Activated T-helper 2 cell treated with anti-CD3 and anti-CD28 coated beads, Interferon-gamma antibody, Interleukin-2, Interleukin-4, amounts not matched to agents 10 μg/mL and 5 μg/mL and 100 μg/mL, durations not matched to agents 14 hours and 24 hours and 36 hours (primary cell): ENCODE measurements around the gene ACAP3. TPM values are rescaled to one million over a fixed set of nuclear protein-coding genes. Genes with fewer than 3 reads are reported as not detected.

Source experiments
- DNase-seq: peaks from one replicate; pipeline ENCODE4 v3.0.0; 2021; ENCODE audit warnings: low spot score
- H3K27ac Mint-ChIP-seq: one replicate; pipeline ENCODE4 v1.8.0; 2021; ENCODE audit warnings: mixed read lengths
- H3K27me3 Mint-ChIP-seq: one replicate; pipeline ENCODE4 v1.8.0; 2021; ENCODE audit warnings: low read depth, mixed read lengths
- H3K36me3 Mint-ChIP-seq: one replicate; pipeline ENCODE4 v1.8.0; 2021; ENCODE audit warnings: low read depth, mixed read lengths
- H3K4me1 Mint-ChIP-seq: one replicate; pipeline ENCODE4 v1.8.0; 2021; ENCODE audit warnings: low read depth, mixed read lengths
- H3K4me3 Mint-ChIP-seq: one replicate; pipeline ENCODE4 v1.8.0; 2021; ENCODE audit warnings: low read depth, mild to moderate bottlenecking, moderate library complexity, mixed read lengths
- H3K9me3 Mint-ChIP-seq: one replicate; pipeline ENCODE4 v1.8.0; 2021; ENCODE audit warnings: mixed read lengths
- intact Hi-C: fragments of 100-400 bp; cut with micrococcal nuclease; formaldehyde crosslinking; loops from one replicate; pipeline ENCODE4 v1.15.1; 2023
- total RNA-seq: library from RNA; stranded (reverse); gene quantifications from 2 replicates; pipeline ENCODE4 v1.2.3, GENCODE V29; 2022

ACAP3 gene
- total RNA-seq, 1 donor from 2014 or later = 43.4 TPM

- no peak for DNase-seq
- no peak overlapping the region for H3K27ac Mint-ChIP-seq
- intact Hi-C loops = loop anchor here (5.0 to 10.0 kb wide), 2 partner anchors 70 to 187 kb away; partner anchors contain the start of genes AURKAIP1 and C1orf159
- H3K27me3 Mint-ChIP-seq = no peaks in the 10 kb centered on the region
- H3K4me1 Mint-ChIP-seq = peaks cover 10% of the 10 kb centered on the region
- no peaks in the 10 kb centered on the region for H3K9me3 Mint-ChIP-seq
- peak overlapping the region; percentile 84 for H3K4me3 Mint-ChIP-seq
- H3K36me3 Mint-ChIP-seq = no peaks in the 10 kb centered on the region
Observed at GRCh38 chr1:1304331-1305299, 3.1 kb downstream of the ACAP3 start.

DNA sequence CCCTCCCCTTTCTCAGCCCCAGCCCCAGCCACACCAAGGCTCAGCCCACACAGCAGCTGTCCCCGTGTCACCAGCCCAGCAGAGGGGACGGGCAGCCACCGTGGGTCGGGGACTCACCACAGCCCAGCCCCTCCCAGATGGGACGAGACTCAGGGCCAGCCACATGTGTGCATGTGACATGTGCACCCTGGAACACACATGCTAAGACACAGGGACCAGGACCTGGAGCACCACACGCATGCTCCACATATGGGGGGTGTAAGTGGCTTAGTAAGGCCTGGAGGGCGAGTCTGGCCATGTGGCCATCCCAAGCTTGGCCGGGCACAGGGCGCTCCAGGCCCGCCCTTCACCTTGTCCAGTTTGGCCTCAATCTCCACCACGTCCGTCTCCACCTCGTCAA is 4.0 kb downstream of the ACAP3 start:
- Mint-ChIP-seq H3K9me3 (no peaks in the 10 kb centered on the region), H3K36me3 (no peaks in the 10 kb centered on the region), H3K4me3 (no peak overlapping the region), H3K4me1 (peaks cover 10% of the 10 kb centered on the region), H3K27ac (no peak overlapping the region), H3K27me3 (no peaks in the 10 kb centered on the region)
- intact Hi-C loops = loop anchor here (10.0 kb wide), 1 partner anchor 71 kb away; the partner anchor contains the start of gene AURKAIP1
- no peak for DNase-seq

DNA sequence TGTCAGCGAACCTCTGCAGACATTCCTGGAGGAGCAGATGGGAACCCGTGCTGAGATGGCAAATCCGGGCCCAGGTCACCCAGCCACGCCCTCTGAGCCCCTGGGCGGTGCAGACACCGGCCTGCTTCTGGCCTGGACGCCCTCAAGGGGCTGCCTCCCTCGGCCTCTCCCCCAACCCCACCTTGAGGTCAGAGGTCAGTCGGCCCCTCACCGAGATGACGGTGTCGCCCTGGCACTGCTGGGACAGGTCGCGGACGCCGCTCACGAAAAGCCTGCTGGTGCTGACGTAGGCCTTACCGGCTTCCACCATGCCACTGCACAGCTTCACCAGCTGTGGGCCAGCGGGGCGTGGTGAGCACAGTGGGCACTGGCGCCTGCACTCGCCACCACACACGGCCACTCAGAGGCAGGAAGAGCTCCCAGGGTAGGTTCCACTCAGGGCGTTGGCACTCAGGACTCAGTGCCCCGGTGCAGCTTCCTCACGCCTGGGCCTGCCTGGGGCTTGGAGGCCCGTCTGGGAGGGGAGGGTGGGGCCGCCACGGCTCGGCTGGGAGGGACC is 4.7 kb downstream of the ACAP3 start:
- H3K9me3 Mint-ChIP-seq = no peaks in the 10 kb centered on the region
- intact Hi-C loops = loop anchor here (10.0 kb wide), 1 partner anchor 72 kb away; the partner anchor contains the start of gene AURKAIP1

GRCh38 chr1:1302006-1302430 is 5.7 kb downstream of the ACAP3 start:
- intact Hi-C loops = loop anchor here (10.0 kb wide), 1 partner anchor 73 kb away; the partner anchor contains the start of gene AURKAIP1
- no peak for DNase-seq
- H3K4me1 Mint-ChIP-seq = peaks cover 10% of the 10 kb centered on the region
- no peak overlapping the region for H3K4me3 Mint-ChIP-seq
- H3K9me3 Mint-ChIP-seq = no peaks in the 10 kb centered on the region
- no peak overlapping the region for H3K27ac Mint-ChIP-seq
- no peaks in the 10 kb centered on the region for H3K27me3 Mint-ChIP-seq
- no peaks in the 10 kb centered on the region for H3K36me3 Mint-ChIP-seq

More for the DNA sequence above, 4.7 kb downstream of the ACAP3 start:
- H3K27me3 Mint-ChIP-seq = no peaks in the 10 kb centered on the region
- no peaks in the 10 kb centered on the region for H3K36me3 Mint-ChIP-seq
- DNase-seq = no peak
- H3K27ac Mint-ChIP-seq = no peak overlapping the region
- H3K4me3 Mint-ChIP-seq = no peak overlapping the region
- peaks cover 10% of the 10 kb centered on the region for H3K4me1 Mint-ChIP-seq

DNA sequence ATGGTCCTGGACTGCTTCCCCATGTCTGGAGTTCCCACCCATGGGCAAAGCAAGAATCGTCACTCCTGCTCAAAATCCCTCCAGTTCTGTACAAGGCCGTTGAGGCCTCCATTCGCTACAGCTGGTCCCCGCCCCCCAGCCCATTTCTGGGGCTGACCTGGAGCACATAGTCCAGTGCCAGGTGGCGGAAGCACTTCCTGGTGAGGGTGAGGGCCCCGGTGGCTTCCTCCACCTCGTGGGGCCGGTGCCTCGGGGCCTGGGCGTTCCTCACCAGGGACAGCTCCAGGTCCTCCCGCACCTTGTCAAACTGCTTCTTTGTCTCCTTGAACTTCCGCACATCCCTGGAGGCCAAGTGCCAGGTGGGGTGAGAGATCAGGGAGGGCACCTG is 7.4 kb downstream of the ACAP3 start:
- Mint-ChIP-seq H3K36me3 (no peaks in the 10 kb centered on the region), H3K4me1 (no peaks in the 10 kb centered on the region), H3K9me3 (no peaks in the 10 kb centered on the region), H3K27ac (no peak overlapping the region), H3K4me3 (no peak overlapping the region), H3K27me3 (no peaks in the 10 kb centered on the region)
- intact Hi-C loops = loop anchor here (10.0 kb wide), 1 partner anchor 74 kb away; the partner anchor contains the start of gene AURKAIP1
- no peak for DNase-seq

GRCh38 chr1:1299686-1300351 is 7.9 kb downstream of the ACAP3 start:
- intact Hi-C loops = loop anchor here (10.0 kb wide), 1 partner anchor 75 kb away; the partner anchor contains the start of gene AURKAIP1
- Mint-ChIP-seq H3K4me3 (no peak overlapping the region), H3K4me1 (no peaks in the 10 kb centered on the region), H3K27me3 (no peaks in the 10 kb centered on the region), H3K27ac (no peak overlapping the region), H3K9me3 (no peaks in the 10 kb centered on the region), H3K36me3 (no peaks in the 10 kb centered on the region)
- DNase-seq = no peak

DNA sequence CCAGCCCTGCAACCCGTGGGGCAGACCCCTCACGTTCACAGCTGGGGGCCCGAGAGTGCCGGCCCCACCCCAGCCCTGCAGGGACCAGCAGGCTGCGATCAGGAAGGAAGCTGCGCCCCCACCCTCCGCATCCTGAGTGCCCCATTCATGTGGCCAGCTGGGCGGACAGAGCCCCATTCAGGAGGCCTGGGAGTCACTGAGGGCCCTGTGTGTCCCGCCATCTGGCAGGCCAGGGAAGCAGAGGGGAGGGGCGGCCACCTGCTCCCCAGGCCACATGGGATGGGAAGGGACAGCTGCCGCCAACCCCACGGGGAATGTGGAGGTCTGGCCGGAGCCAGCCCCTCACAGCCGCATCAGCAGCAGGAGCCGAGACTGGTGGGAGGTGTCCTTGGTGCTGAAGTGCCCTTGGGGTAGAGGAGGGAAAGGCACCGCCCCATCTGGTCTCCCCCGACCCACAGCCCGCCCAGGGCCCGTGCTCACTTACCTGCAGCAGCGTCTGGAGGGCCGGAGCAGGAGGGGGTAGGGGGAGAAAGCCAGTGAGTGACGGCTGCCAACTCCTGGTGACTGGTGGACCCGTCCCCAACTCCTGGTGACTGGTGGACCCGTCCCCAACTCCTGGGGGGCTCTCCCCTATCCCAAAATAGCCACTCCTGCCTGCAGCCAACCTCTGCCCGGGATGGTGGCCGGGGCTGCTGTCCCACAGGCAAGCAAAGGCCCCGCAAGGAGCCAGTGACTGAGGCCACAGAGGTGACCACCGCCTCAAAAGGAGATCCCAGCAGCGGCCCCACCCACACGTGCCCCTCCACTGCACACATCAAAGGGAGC is 8.7 kb downstream of the ACAP3 start:
- intact Hi-C loops = no loop called here
- H3K4me3 Mint-ChIP-seq = no peak overlapping the region
- DNase-seq = no peak
- no peak overlapping the region for H3K27ac Mint-ChIP-seq
- H3K27me3 Mint-ChIP-seq = no peaks in the 10 kb centered on the region
- H3K4me1 Mint-ChIP-seq = no peaks in the 10 kb centered on the region
- H3K36me3 Mint-ChIP-seq = no peaks in the 10 kb centered on the region
- H3K9me3 Mint-ChIP-seq = no peaks in the 10 kb centered on the region

DNA sequence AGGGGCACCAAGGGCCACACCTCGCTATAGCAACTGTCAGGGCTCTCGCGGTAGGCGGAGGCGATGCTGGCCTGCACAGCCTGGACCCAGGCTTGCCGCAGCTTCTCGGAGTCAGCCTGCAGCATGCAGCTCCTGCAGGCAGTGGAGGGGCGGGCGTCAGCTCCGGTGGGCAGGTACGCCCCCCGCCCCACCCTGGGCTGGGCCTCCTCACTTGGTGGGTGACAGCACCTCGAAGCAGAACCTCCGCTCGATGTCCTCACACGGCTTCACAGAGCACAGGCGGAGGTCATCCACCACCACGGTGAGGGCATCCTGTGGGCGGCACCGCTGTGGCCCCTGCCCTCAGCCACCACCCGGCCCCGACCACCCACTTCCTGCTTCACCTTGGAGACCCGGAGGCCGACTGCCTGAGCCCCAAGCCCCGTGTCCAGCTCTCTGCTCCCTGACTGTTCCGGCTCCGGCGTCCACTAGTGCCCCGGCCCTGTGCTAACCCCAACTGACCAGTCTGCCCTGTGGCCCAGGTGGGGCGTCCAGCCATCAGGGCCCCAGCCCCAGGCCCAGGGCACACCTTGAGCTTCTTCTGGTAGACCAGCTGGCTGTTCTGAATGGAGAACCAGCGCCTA is 9.8 kb downstream of the ACAP3 start:
- H3K4me3 Mint-ChIP-seq = no peak overlapping the region
- no peaks in the 10 kb centered on the region for H3K36me3 Mint-ChIP-seq
- no peak overlapping the region for H3K27ac Mint-ChIP-seq
- H3K9me3 Mint-ChIP-seq = no peaks in the 10 kb centered on the region
- no peaks in the 10 kb centered on the region for H3K4me1 Mint-ChIP-seq
- DNase-seq = no peak
- H3K27me3 Mint-ChIP-seq = no peaks in the 10 kb centered on the region
- intact Hi-C loops = no loop called here

DNA sequence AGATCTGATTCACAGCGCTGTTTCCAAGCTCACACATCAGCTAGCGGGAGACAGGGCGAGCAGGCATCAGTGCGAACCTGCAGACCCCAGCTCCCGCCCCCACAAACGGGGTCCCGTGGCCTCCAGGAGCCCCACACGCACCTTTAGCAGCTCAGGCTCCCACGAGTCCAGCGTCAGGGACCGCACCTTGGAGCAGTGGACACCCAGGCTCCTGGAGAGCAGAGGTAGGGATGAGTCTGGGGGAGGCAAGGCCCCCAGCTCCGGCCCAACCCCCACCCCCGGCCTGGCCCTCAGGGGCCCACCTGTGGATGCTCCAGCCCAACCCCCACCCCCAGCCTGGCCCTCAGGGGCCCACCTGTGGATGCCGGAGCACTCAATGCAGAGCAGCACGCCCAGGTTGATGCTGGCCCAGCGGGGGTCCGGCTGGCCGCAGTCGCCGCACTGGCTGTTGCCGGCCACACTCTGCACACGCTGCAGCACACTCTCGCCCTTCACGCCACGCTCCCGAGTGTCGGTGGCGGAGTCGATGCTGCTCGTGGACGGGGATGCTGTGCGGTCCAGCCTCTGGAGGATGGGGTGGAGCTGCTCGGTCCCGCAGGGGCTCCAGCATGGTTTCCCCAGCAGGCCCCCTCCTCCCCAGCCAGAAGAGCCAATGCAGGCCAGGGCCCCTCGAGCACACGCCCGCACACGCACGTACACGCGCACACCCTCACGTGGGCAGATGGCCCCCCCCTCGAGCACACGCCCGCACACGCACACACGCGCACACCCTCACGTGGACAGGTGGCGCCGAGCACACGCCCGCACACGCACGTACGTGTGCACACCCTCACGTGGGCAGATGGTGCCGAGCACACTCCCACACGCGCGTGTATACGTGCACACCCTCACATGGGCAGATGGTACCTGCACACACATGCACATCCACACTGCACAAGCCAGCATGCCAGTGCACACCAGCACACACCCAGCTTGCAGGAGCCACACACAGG is 11.4 kb downstream of the ACAP3 start:
- H3K36me3 Mint-ChIP-seq = no peaks in the 10 kb centered on the region
- no peaks in the 10 kb centered on the region for H3K27me3 Mint-ChIP-seq
- DNase-seq = no peak
- H3K4me1 Mint-ChIP-seq = no peaks in the 10 kb centered on the region
- no peak overlapping the region for H3K27ac Mint-ChIP-seq
- intact Hi-C loops = no loop called here
- H3K4me3 Mint-ChIP-seq = no peak overlapping the region
- H3K9me3 Mint-ChIP-seq = no peaks in the 10 kb centered on the region

DNA sequence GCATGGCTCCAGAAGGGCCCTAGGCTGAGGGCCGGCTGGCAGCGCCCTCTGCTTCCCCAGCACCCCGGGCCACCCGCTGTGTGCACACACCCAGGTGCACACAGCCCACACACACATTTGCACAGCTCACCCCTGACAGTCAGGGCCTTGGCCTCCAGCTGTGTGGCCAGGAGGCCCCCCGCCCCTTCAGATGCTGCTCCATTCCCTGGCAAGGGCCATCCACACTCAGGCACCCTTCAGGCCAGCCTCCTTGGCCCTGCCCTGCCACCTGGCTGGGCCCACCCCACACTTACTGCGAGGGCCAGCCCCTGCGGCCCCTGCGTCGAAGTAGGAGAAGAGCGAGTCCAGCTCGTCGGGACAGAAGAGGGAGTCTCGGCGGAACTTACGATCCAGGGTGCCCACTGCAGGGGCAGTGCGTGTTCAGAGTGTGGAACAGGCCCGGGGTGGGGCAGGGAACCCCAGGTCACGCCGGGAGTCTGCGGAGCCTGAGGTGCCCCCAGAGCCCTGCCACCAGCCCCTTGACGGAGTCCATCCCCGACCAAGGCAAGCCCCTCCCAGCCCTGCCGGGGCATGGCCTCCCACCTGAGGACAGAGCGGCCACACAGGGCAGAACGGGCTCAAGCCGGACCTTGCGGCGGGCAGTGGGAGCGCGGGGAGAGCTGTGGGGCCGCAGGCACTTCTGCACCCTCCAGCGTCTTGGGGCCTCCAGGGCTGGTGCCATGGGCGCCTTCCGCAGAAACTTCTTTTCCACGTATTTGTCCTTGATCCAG is 12.4 kb downstream of the ACAP3 start:
- H3K4me1 Mint-ChIP-seq = no peaks in the 10 kb centered on the region
- no peaks in the 10 kb centered on the region for H3K9me3 Mint-ChIP-seq
- no peaks in the 10 kb centered on the region for H3K36me3 Mint-ChIP-seq
- DNase-seq = no peak
- intact Hi-C loops = no loop called here
- no peak overlapping the region for H3K4me3 Mint-ChIP-seq
- H3K27me3 Mint-ChIP-seq = no peaks in the 10 kb centered on the region
- H3K27ac Mint-ChIP-seq = no peak overlapping the region
